ENCODE measurements around the gene SCAF1.

DNA sequence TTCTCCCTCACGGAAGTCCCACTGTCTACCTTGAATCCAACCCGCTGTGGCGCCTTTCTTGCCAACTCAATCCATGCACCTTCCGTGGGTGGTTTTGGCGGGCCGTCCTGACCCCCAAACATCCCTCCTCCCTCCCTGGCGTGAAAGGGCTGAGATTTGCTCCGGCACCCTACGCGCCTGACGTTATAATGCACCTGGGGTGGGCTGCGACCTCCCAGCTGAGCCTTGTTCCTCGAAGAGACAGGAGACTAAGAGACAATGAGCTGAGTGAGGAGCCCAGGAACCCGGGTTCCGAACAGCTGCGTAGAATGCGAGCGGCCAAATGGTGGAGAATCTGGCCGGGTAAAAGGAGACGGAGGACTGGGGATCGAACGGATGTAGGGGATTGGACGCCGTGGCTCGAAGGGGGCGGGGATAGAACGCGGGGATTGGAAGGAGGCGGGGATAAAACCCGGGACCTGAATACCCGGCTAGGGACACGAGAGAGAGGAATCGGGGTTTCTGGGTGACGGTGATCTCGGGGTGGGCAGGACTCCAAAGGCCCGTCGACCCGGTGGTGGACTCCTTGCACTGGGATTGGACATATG is 48.7 kb downstream of the SCAF1 start, which contains the start of gene CPT1C:
- TF ChIP-seq, protein P1, sequence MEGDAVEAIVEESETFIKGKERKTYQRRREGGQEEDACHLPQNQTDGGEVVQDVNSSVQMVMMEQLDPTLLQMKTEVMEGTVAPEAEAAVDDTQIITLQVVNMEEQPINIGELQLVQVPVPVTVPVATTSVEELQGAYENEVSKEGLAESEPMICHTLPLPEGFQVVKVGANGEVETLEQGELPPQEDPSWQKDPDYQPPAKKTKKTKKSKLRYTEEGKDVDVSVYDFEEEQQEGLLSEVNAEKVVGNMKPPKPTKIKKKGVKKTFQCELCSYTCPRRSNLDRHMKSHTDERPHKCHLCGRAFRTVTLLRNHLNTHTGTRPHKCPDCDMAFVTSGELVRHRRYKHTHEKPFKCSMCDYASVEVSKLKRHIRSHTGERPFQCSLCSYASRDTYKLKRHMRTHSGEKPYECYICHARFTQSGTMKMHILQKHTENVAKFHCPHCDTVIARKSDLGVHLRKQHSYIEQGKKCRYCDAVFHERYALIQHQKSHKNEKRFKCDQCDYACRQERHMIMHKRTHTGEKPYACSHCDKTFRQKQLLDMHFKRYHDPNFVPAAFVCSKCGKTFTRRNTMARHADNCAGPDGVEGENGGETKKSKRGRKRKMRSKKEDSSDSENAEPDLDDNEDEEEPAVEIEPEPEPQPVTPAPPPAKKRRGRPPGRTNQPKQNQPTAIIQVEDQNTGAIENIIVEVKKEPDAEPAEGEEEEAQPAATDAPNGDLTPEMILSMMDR (IDR thresholded peaks at IDR 0.05; ENCODE audit: insufficient read depth, low read length), result no peak
- TF ChIP-seq POLR2AphosphoS5 (IDR thresholded peaks at IDR 0.05; ENCODE audit: low read depth) (no peak; the same call in 1 of the 2 replicates), SPI1 (IDR thresholded peaks at IDR 0.05; ENCODE audit: borderline replicate concordance, low read depth) (no peak)
- TF ChIP-seq, protein P2, sequence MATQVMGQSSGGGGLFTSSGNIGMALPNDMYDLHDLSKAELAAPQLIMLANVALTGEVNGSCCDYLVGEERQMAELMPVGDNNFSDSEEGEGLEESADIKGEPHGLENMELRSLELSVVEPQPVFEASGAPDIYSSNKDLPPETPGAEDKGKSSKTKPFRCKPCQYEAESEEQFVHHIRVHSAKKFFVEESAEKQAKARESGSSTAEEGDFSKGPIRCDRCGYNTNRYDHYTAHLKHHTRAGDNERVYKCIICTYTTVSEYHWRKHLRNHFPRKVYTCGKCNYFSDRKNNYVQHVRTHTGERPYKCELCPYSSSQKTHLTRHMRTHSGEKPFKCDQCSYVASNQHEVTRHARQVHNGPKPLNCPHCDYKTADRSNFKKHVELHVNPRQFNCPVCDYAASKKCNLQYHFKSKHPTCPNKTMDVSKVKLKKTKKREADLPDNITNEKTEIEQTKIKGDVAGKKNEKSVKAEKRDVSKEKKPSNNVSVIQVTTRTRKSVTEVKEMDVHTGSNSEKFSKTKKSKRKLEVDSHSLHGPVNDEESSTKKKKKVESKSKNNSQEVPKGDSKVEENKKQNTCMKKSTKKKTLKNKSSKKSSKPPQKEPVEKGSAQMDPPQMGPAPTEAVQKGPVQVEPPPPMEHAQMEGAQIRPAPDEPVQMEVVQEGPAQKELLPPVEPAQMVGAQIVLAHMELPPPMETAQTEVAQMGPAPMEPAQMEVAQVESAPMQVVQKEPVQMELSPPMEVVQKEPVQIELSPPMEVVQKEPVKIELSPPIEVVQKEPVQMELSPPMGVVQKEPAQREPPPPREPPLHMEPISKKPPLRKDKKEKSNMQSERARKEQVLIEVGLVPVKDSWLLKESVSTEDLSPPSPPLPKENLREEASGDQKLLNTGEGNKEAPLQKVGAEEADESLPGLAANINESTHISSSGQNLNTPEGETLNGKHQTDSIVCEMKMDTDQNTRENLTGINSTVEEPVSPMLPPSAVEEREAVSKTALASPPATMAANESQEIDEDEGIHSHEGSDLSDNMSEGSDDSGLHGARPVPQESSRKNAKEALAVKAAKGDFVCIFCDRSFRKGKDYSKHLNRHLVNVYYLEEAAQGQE (IDR thresholded peaks at IDR 0.05; ENCODE audit: insufficient replicate concordance, low read depth), result no peak
